Gastrocnemius medialis (tissue), 4 donors: ENCODE results near the gene GPAM. TPM values are rescaled to one million over a fixed set of nuclear protein-coding genes. Genes with fewer than 3 reads are reported as not detected.

Experiments
- ATAC-seq, 2 donors: fragments of 150-250 bp; one replicate each; pipeline ENCODE4 v1.9.1; 2016
- DNase-seq, 2 donors: peaks; one replicate each; pipeline ENCODE4 v3.0.0-alpha.2; 2019
- H3K27ac ChIP-seq, 4 donors: fragments of 200-600 bp; sonication (generic); 1 replicate in 1 of 4; 2 replicates in 3 of 4; pipeline ENCODE4 v1.5.1; 2016 to 2018; ENCODE audit warnings: mild to moderate bottlenecking in 2 of 4, moderate library complexity in 1 of 4
- H3K27me3 ChIP-seq, 3 donors: fragments of 200-600 bp; sonication (generic) in 2 of 3; 1 replicate in 1 of 3; 2 replicates in 2 of 3; pipeline versions ENCODE4 v1.5.1 to v1.6.0; 2016 to 2019; ENCODE audit warnings: mild to moderate bottlenecking in 1 of 3, moderate library complexity in 1 of 3
- H3K36me3 ChIP-seq, 2 donors: fragments of 200-600 bp; sonication (generic) in 1 of 2; one replicate each; pipeline ENCODE4 v1.5.1; 2017 to 2018
- H3K4me1 ChIP-seq, 2 donors: fragments of 200-600 bp; sonication (generic) in 1 of 2; one replicate each; pipeline ENCODE4 v1.5.1; 2016 to 2017; ENCODE audit warnings: mild to moderate bottlenecking in 2 of 2
- H3K4me3 ChIP-seq, 4 donors: fragments of 200-600 bp; sonication (generic) in 3 of 4; 1 replicate in 1 of 4; 2 replicates in 3 of 4; pipeline ENCODE4 v1.5.1; 2016 to 2019; ENCODE audit warnings: mild to moderate bottlenecking in 2 of 4
- H3K9me3 ChIP-seq, 3 donors: fragments of 200-600 bp; sonication (generic) in 2 of 3; 1 replicate in 1 of 3; 2 replicates in 2 of 3; pipeline ENCODE4 v1.5.1; 2016 to 2019
- POLR2A ChIP-seq, 2 donors: fragments of 450-650 bp; IDR thresholded peaks; one replicate each; pipeline ENCODE4 v1.6.1; 2017; ENCODE audit warnings: antibody characterized with exemption in 2 of 2, mild to moderate bottlenecking in 2 of 2, moderate library complexity in 2 of 2
- in situ Hi-C, 4 donors: fragments of 200-750 bp; cut with MboI; loops; one replicate each; pipeline versions ENCODE4 v1.15.0 to v1.8.0; 2017; ENCODE audit warnings: low sequenced_read_pairs in 4 of 4
- intact Hi-C: fragments of 100-400 bp; cut with DNase I; formaldehyde crosslinking; loops from one replicate; pipeline ENCODE4 v1.15.1; 2023; ENCODE audit warnings: low total_unique reads
- total RNA-seq, 4 donors: library from RNA; depleted of rRNA; stranded (reverse); fragments of >200 nt; gene quantifications; one replicate each; pipeline versions ENCODE4 v1.1.0 to v1.2.3, GENCODE V29; 2016
- TF ChIP-seq, protein P1 (sequence below), 5 experiments: fragments of 450-650 bp in 3 of 5; fragments of 200-600 bp in 2 of 5; sonication (generic) in 2 of 5; IDR thresholded peaks in 4 of 5; conservative IDR thresholded peaks in 1 of 5; 1 replicate in 4 of 5; 2 replicates in 1 of 5; pipeline ENCODE4 v1.5.1; 2016 to 2019; ENCODE audit warnings: antibody characterized with exemption in 5 of 5, mild to moderate bottlenecking in 3 of 5, moderate library complexity in 3 of 5

GPAM gene
- total RNA-seq, 4 donors from 2014 or later, result 4.0 to 9.0 (median 4.6) TPM

DNA sequence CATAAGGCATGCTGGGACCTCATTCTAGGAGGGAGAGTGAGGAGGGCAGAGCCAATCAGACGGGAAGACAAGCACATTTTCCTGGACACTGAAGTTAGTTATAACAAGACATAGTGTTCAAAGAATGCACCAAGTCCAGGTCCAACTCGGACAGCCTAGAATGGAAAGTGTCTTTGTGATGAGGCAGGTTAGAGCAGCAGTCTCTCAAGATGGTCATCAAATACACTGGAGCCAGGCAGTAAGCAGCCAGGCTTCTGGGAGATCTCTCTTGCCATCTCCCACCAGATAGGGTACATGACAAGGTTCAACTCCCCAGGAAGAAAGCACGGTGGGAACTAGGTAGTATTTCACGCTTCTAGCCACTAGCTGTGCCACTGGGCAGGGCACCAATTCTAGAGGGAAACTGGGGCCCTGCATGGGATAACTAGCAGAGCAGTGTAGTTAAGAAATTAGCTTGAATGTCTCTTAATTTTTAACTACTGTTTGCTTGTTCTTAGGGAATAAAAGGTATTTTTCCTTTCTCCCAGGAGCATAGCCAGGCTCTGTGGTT lies 7.6 kb upstream of the GPAM start:
- no peaks in the 10 kb centered on the region for H3K4me1 ChIP-seq
- ATAC-seq, result no peak
- DNase-seq, result no peak
- TF ChIP-seq, protein P1, sequence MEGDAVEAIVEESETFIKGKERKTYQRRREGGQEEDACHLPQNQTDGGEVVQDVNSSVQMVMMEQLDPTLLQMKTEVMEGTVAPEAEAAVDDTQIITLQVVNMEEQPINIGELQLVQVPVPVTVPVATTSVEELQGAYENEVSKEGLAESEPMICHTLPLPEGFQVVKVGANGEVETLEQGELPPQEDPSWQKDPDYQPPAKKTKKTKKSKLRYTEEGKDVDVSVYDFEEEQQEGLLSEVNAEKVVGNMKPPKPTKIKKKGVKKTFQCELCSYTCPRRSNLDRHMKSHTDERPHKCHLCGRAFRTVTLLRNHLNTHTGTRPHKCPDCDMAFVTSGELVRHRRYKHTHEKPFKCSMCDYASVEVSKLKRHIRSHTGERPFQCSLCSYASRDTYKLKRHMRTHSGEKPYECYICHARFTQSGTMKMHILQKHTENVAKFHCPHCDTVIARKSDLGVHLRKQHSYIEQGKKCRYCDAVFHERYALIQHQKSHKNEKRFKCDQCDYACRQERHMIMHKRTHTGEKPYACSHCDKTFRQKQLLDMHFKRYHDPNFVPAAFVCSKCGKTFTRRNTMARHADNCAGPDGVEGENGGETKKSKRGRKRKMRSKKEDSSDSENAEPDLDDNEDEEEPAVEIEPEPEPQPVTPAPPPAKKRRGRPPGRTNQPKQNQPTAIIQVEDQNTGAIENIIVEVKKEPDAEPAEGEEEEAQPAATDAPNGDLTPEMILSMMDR (IDR thresholded peaks at IDR 0.05 in 4 of 5, conservative IDR thresholded peaks at IDR 0.05 in 1 of 5), result no peak
- TF ChIP-seq POLR2A (IDR thresholded peaks at IDR 0.05), result no peak
- H3K4me3 ChIP-seq, result no peak overlapping the region
- H3K27ac ChIP-seq, result no peak overlapping the region
- no peaks in the 10 kb centered on the region for H3K9me3 ChIP-seq
- H3K27me3 ChIP-seq, result no peaks in the 10 kb centered on the region
- H3K36me3 ChIP-seq, result no peaks in the 10 kb centered on the region
- in situ Hi-C loops (loop anchor here (25.0 kb wide), 3 partner anchors 121 to 271 kb away; partner anchors contain the start of genes VTI1A (in 3 of the 4) and ZDHHC6 (in 3 of the 4)), intact Hi-C loops (no loop called here)

GRCh38 chr10:112189465-112189864 lies 5.9 kb upstream of the GPAM start:
- Histone ChIP-seq H3K9me3 (no peaks in the 10 kb centered on the region), H3K27ac (no peak overlapping the region), H3K4me1 (peaks cover 5 to 7% of the 10 kb centered on the region in 2 donors), H3K36me3 (no peaks in the 10 kb centered on the region), H3K4me3 (no peak overlapping the region), H3K27me3 (no peaks in the 10 kb centered on the region)
- ATAC-seq (no peak), DNase-seq (no peak)
- TF ChIP-seq, protein P1 (IDR thresholded peaks at IDR 0.05 in 4 of 5, conservative IDR thresholded peaks at IDR 0.05 in 1 of 5), result no peak
- no peak for TF ChIP-seq POLR2A (IDR thresholded peaks at IDR 0.05)
- intact Hi-C loops, result no loop called here
- in situ Hi-C loops, result loop anchor here (25.0 kb wide), 3 partner anchors 123 to 273 kb away; partner anchors contain the start of genes VTI1A (in 3 of the 4) and ZDHHC6 (in 3 of the 4)

GRCh38 chr10:112187527-112187926 lies 4.0 kb upstream of the GPAM start:
- intact Hi-C loops (no loop called here), in situ Hi-C loops (loop anchor here (25.0 kb wide), 3 partner anchors 125 to 275 kb away; partner anchors contain the start of genes VTI1A (in 3 of the 4) and ZDHHC6 (in 3 of the 4))
- Histone ChIP-seq H3K4me3 (no peak overlapping the region), H3K27me3 (no peaks in the 10 kb centered on the region), H3K4me1 (peaks cover 16 to 19% of the 10 kb centered on the region in 2 donors), H3K27ac (no peak overlapping the region), H3K9me3 (no peaks in the 10 kb centered on the region), H3K36me3 (no peaks in the 10 kb centered on the region)
- no peak for DNase-seq
- no peak for ATAC-seq
- TF ChIP-seq, protein P1 (IDR thresholded peaks at IDR 0.05 in 4 of 5, conservative IDR thresholded peaks at IDR 0.05 in 1 of 5), result no peak
- no peak for TF ChIP-seq POLR2A (IDR thresholded peaks at IDR 0.05)

DNA sequence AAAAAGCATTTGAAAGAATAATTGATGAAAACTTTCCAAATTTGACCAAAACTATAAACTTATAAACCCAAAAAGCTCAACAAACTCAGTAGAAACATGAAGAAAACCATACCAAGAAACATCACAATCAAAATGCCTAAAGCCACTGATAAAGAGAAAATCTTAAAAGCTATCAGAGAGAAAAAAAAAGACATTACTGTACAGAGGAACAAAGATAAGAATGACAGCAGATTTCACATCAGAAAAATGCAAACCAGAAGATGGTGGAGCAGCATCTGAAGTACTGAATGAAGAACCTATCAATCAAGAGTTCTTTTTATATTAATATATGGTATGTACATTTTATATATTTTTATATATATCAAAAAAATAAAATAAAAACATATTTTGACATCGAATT lies 2.4 kb upstream of the GPAM start:
- in situ Hi-C loops, result loop anchor here (25.0 kb wide), 3 partner anchors 126 to 276 kb away; partner anchors contain the start of genes VTI1A (in 3 of the 4) and ZDHHC6 (in 3 of the 4)
- no peaks in the 10 kb centered on the region for H3K9me3 ChIP-seq
- peaks cover 19 to 27% of the 10 kb centered on the region in 2 donors for H3K4me1 ChIP-seq
- intact Hi-C loops, result loop anchor here (2.0 kb wide), 1 partner anchor 121 kb away; no protein-coding TSS in a partner anchor
- DNase-seq (no peak), ATAC-seq (no peak)
- no peaks in the 10 kb centered on the region for H3K36me3 ChIP-seq
- no peaks in the 10 kb centered on the region for H3K27me3 ChIP-seq
- TF ChIP-seq POLR2A (IDR thresholded peaks at IDR 0.05), result no peak
- TF ChIP-seq, protein P1 (IDR thresholded peaks at IDR 0.05 in 4 of 5, conservative IDR thresholded peaks at IDR 0.05 in 1 of 5), result no peak
- H3K27ac ChIP-seq, result no peak overlapping the region
- H3K4me3 ChIP-seq, result no peak overlapping the region
